VCaP (cell line): Measurements from ENCODE around the gene ZNF778.

ENCODE experiments used
- H3K27ac ChIP-seq: fragments of 450-650 bp; 2 replicates; pipeline ENCODE4 v1.5.1; 2017
- CTCF ChIP-seq: fragments of 450-650 bp; conservative IDR thresholded peaks from 2 replicates; pipeline ENCODE4 v1.5.1; 2017; ENCODE audit warnings: mild to moderate bottlenecking, moderate library complexity

The ZNF778 gene

GRCh38 chr16:89176717-89177116 is 40.8 kb upstream of the ZNF778 start:
- no peak overlapping the region for H3K27ac ChIP-seq

GRCh38 chr16:89177501-89177900 is 40.0 kb upstream of the ZNF778 start:
- no peak for TF ChIP-seq CTCF
- no peak overlapping the region for H3K27ac ChIP-seq

More at GRCh38 chr16:89176717-89177116, 40.8 kb upstream of the ZNF778 start:
- TF ChIP-seq CTCF: no peak

DNA sequence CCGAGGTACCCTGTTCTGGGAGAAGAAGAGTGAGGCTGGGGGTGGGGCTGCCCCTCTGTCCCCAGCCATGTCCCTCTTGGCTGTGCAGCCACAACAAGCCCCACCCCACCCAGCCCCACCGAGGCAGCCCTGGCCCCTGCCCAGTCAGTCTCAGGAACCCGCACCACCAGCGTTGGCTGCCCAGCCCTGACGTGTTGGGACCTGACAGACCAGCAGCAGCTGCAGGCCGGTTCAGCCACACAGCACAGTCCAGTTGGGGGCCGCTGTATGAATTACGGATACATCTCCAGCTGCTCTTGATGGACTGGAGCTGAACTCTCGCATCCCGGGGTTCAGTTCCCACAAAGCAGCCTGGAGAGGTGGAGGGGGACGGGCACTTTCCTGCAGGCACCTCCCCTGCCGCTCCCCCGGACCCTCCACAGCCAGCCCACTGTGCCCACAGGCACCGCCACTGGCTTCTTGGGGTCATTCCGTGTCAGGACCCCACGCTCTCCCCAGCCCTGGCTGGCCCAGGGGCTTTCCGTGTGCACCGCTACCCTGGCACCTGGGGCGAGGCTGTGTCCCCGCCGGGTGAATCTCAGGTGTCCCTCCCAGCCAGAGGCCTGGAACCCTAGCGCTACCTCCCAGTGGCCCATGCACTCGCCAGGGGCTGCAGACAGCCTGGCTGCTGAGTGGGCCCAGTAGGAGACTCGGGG is 38.9 kb upstream of the ZNF778 start:
- TF ChIP-seq CTCF: no peak
- no peak overlapping the region for H3K27ac ChIP-seq

- no peak for TF ChIP-seq CTCF
- H3K27ac ChIP-seq: no peak overlapping the region
Observed at GRCh38 chr16:89179148-89179484, 38.4 kb upstream of the ZNF778 start.

DNA sequence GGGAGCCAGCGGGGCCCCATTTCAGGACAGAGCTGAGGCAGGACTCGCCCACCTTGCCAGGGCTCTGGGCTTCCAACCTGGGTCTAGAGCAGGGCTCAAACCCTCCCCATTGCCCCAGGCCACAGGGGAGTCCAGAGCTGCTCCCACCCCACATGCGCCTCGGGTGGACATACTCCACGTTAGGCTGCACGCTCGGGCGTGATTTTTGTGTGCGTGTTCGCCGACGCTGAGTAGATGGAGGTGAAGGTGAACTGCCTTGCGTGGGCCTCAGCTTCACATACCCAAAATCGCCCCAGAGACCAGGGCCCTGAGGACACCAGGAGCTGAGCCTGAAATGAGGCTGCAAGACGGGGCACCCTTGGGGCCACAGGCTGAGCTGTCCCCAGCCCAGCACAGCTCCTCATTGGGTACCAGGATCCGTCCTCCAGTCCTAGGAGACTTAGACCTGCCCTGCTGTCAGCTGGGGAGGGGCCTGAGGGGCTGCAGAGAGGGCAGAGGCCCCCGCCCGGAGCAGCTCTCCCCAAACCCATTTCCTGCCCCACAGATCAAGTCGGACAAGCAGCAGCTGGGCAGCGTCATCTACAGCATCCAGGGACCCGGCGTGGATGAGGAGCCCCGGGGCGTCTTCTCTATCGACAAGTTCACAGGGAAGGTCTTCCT is 37.7 kb upstream of the ZNF778 start:
- no peak overlapping the region for H3K27ac ChIP-seq
- TF ChIP-seq CTCF: no peak

DNA sequence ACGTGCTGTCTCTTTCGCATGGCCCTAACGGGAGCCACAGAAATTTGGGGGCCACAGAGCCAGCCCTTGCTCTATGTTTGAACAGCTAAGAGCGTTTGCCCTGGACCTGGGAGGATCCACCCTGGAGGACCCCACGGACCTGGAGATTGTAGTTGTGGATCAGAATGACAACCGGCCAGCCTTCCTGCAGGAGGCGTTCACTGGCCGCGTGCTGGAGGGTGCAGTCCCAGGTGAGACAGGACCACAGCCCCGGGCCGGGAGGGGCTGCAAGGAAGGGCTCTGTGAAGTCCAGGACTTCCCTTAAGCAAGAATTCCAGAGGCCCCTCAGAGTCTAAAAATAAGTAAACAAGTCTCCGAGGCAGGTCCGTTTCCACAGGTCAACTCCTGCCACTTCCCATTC is 34.0 kb upstream of the ZNF778 start:
- TF ChIP-seq CTCF: no peak

GRCh38 chr16:89183975-89184676 is 33.4 kb upstream of the ZNF778 start:
- TF ChIP-seq CTCF: no peak
- H3K27ac ChIP-seq: no peak overlapping the region

More for the DNA sequence above, 34.0 kb upstream of the ZNF778 start:
- H3K27ac ChIP-seq: no peak overlapping the region
